Kasumi-1 (cell line): ENCODE data around the gene CEP83.
A peak's percentile ranks its signal among the peaks of the same experiment; 100 is the strongest.
"Not testable (repeated sequence)": the region's sequence is repeated elsewhere in the genome, so short reads cannot be mapped to it uniquely, and the experiment has no call there.

Source experiments
- DNase-seq, 2 experiments: peaks; one replicate each; lab custom pipeline; 2025; lab: John Stamatoyannopoulos, UW

The CEP83 gene

GRCh38 chr12:94459728-94460615 is at the start of gene CEP83:
Gene CEP83 (minus strand): TSS chr12:94459867. CDS start chr12:94412490, 47,377 bp downstream.
- peak; percentile 80 to 89 for DNase-seq

- DNase-seq: no peak
These were observed 49.6 kb upstream of the CEP83 start for GRCh38 chr12:94509317-94509716.

GRCh38 chr12:94507455-94507854 is 47.8 kb upstream of the CEP83 start:
- no peak for DNase-seq

- DNase-seq: no peak
These were observed 44.7 kb upstream of the CEP83 start for GRCh38 chr12:94504386-94504785.

GRCh38 chr12:94503619-94504018 is 44.0 kb upstream of the CEP83 start:
- DNase-seq: no peak

- DNase-seq: no peak
These were observed 41.3 kb upstream of the CEP83 start for GRCh38 chr12:94500831-94501567.

- no peak for DNase-seq
These were observed 39.0 kb upstream of the CEP83 start for GRCh38 chr12:94498698-94499097.

GRCh38 chr12:94498073-94498472 is 38.4 kb upstream of the CEP83 start:
- DNase-seq: no peak

GRCh38 chr12:94495445-94496115 is 35.9 kb upstream of the CEP83 start:
- DNase-seq: no peak

- DNase-seq: no peak
These were observed 31.8 kb upstream of the CEP83 start for GRCh38 chr12:94491489-94491888.

GRCh38 chr12:94488463-94488862 is 28.8 kb upstream of the CEP83 start:
- no peak for DNase-seq

GRCh38 chr12:94481734-94482133 is 22.1 kb upstream of the CEP83 start:
- no peak for DNase-seq

GRCh38 chr12:94469522-94469921 is 9.9 kb upstream of the CEP83 start:
- no peak for DNase-seq

GRCh38 chr12:94460616-94460959 is 921 bp upstream of the CEP83 start:
- peak in 1 of 2 experiments; percentile 38 for DNase-seq

GRCh38 chr12:94458877-94459727 is 565 bp downstream of the CEP83 start:
- peak; percentile 57 to 66 for DNase-seq

- no peak for DNase-seq
These were observed 2.4 kb downstream of the CEP83 start for GRCh38 chr12:94457311-94457710.

GRCh38 chr12:94454318-94454717 is 5.3 kb downstream of the CEP83 start:
- DNase-seq: not testable (repeated sequence)

- DNase-seq: no peak
These were observed 14.0 kb downstream of the CEP83 start for GRCh38 chr12:94445662-94446061.

- DNase-seq: no peak
These were observed 22.4 kb downstream of the CEP83 start for GRCh38 chr12:94437303-94437702.

GRCh38 chr12:94435511-94435927 is 24.1 kb downstream of the CEP83 start:
- DNase-seq: peak; percentile 75 to 84

- peak in 1 of 2 experiments; percentile 10 for DNase-seq
These were observed 25.5 kb downstream of the CEP83 start for GRCh38 chr12:94434171-94434570.

GRCh38 chr12:94433744-94434143 is 25.9 kb downstream of the CEP83 start:
- DNase-seq: no peak
